Loucy (cell line): ENCODE results near the gene HSPA12B.

Source experiments
- H2AFZ ChIP-seq: fragments of 200-600 bp; sonication (generic); 2 replicates; pipeline ENCODE4 v1.6.0; 2016; ENCODE audit warnings: antibody characterized with exemption, mild to moderate bottlenecking, low read length, moderate library complexity
- H3F3A ChIP-seq: fragments of 200-600 bp; 2 replicates; pipeline ENCODE4 v1.6.0; 2016; ENCODE audit warnings: antibody characterized with exemption, low read depth, mild to moderate bottlenecking
- H3K27me3 ChIP-seq: fragments of 200-600 bp; sonication (generic); 2 replicates; pipeline ENCODE4 v1.6.1; 2014; ENCODE audit warnings: low read length, mild to moderate bottlenecking; ENCODE audit not compliant: insufficient read depth, poor library complexity, severe bottlenecking
- H3K36me3 ChIP-seq: fragments of 200-600 bp; sonication (generic); 2 replicates; pipeline ENCODE4 v1.6.1; 2016; ENCODE audit warnings: low read length; ENCODE audit not compliant: insufficient read depth
- H3K4me1 ChIP-seq: fragments of 200-600 bp; sonication (generic); 2 replicates; pipeline ENCODE4 v1.5.1; 2014; ENCODE audit warnings: low read length, mild to moderate bottlenecking; ENCODE audit not compliant: insufficient read depth, poor library complexity, severe bottlenecking
- H3K4me2 ChIP-seq: fragments of 200-600 bp; sonication (generic); 2 replicates; pipeline ENCODE4 v1.6.0; 2014; ENCODE audit warnings: antibody characterized with exemption, low read length, low read depth, mild to moderate bottlenecking; ENCODE audit not compliant: poor library complexity, severe bottlenecking
- H3K4me3 ChIP-seq: fragments of 200-600 bp; sonication (generic); 2 replicates; pipeline ENCODE4 v1.5.1; 2014; ENCODE audit warnings: low read length, mild to moderate bottlenecking, mixed read lengths; ENCODE audit not compliant: poor library complexity, severe bottlenecking
- H3K79me2 ChIP-seq: fragments of 200-600 bp; sonication (generic); 2 replicates; pipeline ENCODE4 v1.6.1; 2014; ENCODE audit warnings: low read length; ENCODE audit not compliant: insufficient read depth
- H3K9ac ChIP-seq: fragments of 200-600 bp; sonication (generic); 2 replicates; pipeline ENCODE4 v1.6.0; 2014; ENCODE audit warnings: mild to moderate bottlenecking, low read depth, low read length, moderate library complexity; ENCODE audit not compliant: poor library complexity, severe bottlenecking
- H3K9me2 ChIP-seq: fragments of 200-600 bp; sonication (generic); replicated peaks from 2 replicates; pipeline ENCODE4 v1.6.1; 2016; ENCODE audit warnings: low read depth, low read length, mixed read lengths
- H3K9me3 ChIP-seq: fragments of 200-600 bp; sonication (generic); 2 replicates; pipeline ENCODE4 v1.6.1; 2014; ENCODE audit warnings: mild to moderate bottlenecking, antibody characterized with exemption, low read length, low read depth; ENCODE audit not compliant: insufficient read depth
- H4K20me1 ChIP-seq: fragments of 200-600 bp; sonication (generic); 2 replicates; pipeline ENCODE4 v1.6.0; 2014; ENCODE audit warnings: antibody characterized with exemption, low read length, mild to moderate bottlenecking; ENCODE audit not compliant: insufficient read depth, poor library complexity, severe bottlenecking
- CTCF ChIP-seq: fragments of 200-600 bp; sonication (generic); conservative IDR thresholded peaks from 2 replicates; pipeline ENCODE4 v1.5.1; 2014; ENCODE audit warnings: mild to moderate bottlenecking, antibody characterized with exemption, low read length
- EZH2phosphoT487 ChIP-seq: fragments of 200-600 bp; IDR thresholded peaks from 2 replicates; pipeline ENCODE4 v1.6.1; 2018; ENCODE audit warnings: antibody characterized with exemption, mild to moderate bottlenecking, moderate library complexity, borderline replicate concordance

The HSPA12B gene

GRCh38 chr20:3690413-3690812, 42.1 kb upstream of the HSPA12B start:
- no peaks in the 10 kb centered on the region for H3K79me2 ChIP-seq
- no peaks in the 10 kb centered on the region for H4K20me1 ChIP-seq
- no peaks in the 10 kb centered on the region for H3F3A ChIP-seq
- H3K36me3 ChIP-seq, result no peaks in the 10 kb centered on the region
- H3K27me3 ChIP-seq, result no peaks in the 10 kb centered on the region
- TF ChIP-seq EZH2phosphoT487, result no peak
- TF ChIP-seq CTCF, result no peak
- no peaks in the 10 kb centered on the region for H3K9me2 ChIP-seq
- H2AFZ ChIP-seq, result no peak overlapping the region
- no peak overlapping the region for H3K4me2 ChIP-seq
- no peak overlapping the region for H3K9ac ChIP-seq
- H3K4me1 ChIP-seq, result no peaks in the 10 kb centered on the region
- no peaks in the 10 kb centered on the region for H3K9me3 ChIP-seq
- H3K4me3 ChIP-seq, result no peak overlapping the region

GRCh38 chr20:3691306-3691705, 41.2 kb upstream of the HSPA12B start:
- H3K4me3 ChIP-seq, result no peak overlapping the region
- H3K4me2 ChIP-seq, result no peak overlapping the region
- H3K9me3 ChIP-seq, result no peaks in the 10 kb centered on the region
- H3F3A ChIP-seq, result no peaks in the 10 kb centered on the region
- H3K4me1 ChIP-seq, result no peaks in the 10 kb centered on the region
- H3K36me3 ChIP-seq, result no peaks in the 10 kb centered on the region
- no peaks in the 10 kb centered on the region for H3K27me3 ChIP-seq
- H3K9me2 ChIP-seq, result no peaks in the 10 kb centered on the region
- no peaks in the 10 kb centered on the region for H4K20me1 ChIP-seq
- H2AFZ ChIP-seq, result no peak overlapping the region
- H3K79me2 ChIP-seq, result no peaks in the 10 kb centered on the region
- no peak for TF ChIP-seq EZH2phosphoT487
- no peak for TF ChIP-seq CTCF
- H3K9ac ChIP-seq, result no peak overlapping the region

- Histone ChIP-seq H3K36me3 (no peaks in the 10 kb centered on the region), H3K4me2 (no peak overlapping the region), H4K20me1 (no peaks in the 10 kb centered on the region), H2AFZ (no peak overlapping the region), H3K9ac (no peak overlapping the region), H3K4me1 (no peaks in the 10 kb centered on the region), H3K27me3 (no peaks in the 10 kb centered on the region), H3F3A (no peaks in the 10 kb centered on the region), H3K79me2 (no peaks in the 10 kb centered on the region), H3K4me3 (no peak overlapping the region), H3K9me3 (no peaks in the 10 kb centered on the region), H3K9me2 (no peaks in the 10 kb centered on the region)
- TF ChIP-seq CTCF (no peak), EZH2phosphoT487 (no peak)
These were observed 40.6 kb upstream of the HSPA12B start for GRCh38 chr20:3691897-3692296.
